CD4-positive, alpha-beta T cell (primary cell): ENCODE results near the gene CDHR1. TPM values are rescaled to one million over a fixed set of nuclear protein-coding genes. Genes with fewer than 3 reads are reported as not detected.
A peak's percentile ranks its signal among the peaks of the same experiment; 100 is the strongest.

Experiments
- ATAC-seq: fragments of 200-7000 bp; cut with Tn5 transposase; one replicate; pipeline ENCODE4 v1.10.0; 2022; ENCODE audit warnings: mild to moderate bottlenecking; ENCODE audit not compliant: poor library complexity
- CTCF ChIA-PET: fragments of 350-600 bp; sonication (Branson Sonifier 250); formaldehyde crosslinking; loops from one replicate; lab custom pipeline; 2021; ENCODE audit warnings: antibody characterized with exemption, inconsistent platforms; lab: Charles Lee
- POLR2A ChIA-PET: fragments of 350-600 bp; sonication (Branson Sonifier 250); formaldehyde crosslinking; loops from one replicate; lab custom pipeline; 2021; ENCODE audit warnings: antibody characterized with exemption, inconsistent platforms; lab: Charles Lee
- DNase-seq, 14 experiments: peaks; one replicate each; pipeline ENCODE4 v3.0.0-alpha.2; 2013 to 2020; ENCODE audit warnings: mixed read lengths in 2 of 14
- H3K27ac ChIP-seq, 2 donors: one replicate each; pipeline versions ENCODE4 v1.5.1 to v1.7.0; 2013; ENCODE audit warnings: low read length in 2 of 2, low read depth in 1 of 2, mild to moderate bottlenecking in 1 of 2
- H3K27me3 ChIP-seq, 2 experiments: 1 replicate in 1 of 2; 2 replicates in 1 of 2; pipeline versions ENCODE4 v1.6.1 to v1.7.0; 2013; ENCODE audit warnings: low read length in 2 of 2, control low read depth in 1 of 2, mild to moderate bottlenecking in 1 of 2, moderate library complexity in 1 of 2; ENCODE audit not compliant: insufficient read depth in 2 of 2, control insufficient read depth in 1 of 2
- H3K36me3 ChIP-seq: one replicate; pipeline ENCODE4 v1.6.1; 2013; ENCODE audit warnings: low read length, control low read depth; ENCODE audit not compliant: insufficient read depth
- H3K4me1 ChIP-seq: one replicate; pipeline ENCODE4 v1.6.1; 2013; ENCODE audit warnings: low read length, control low read depth; ENCODE audit not compliant: insufficient read depth
- H3K4me3 ChIP-seq: one replicate; pipeline ENCODE4 v1.5.1; 2013; ENCODE audit warnings: mild to moderate bottlenecking, low read length, moderate library complexity
- H3K9me3 ChIP-seq, 2 experiments: 1 replicate in 1 of 2; 2 replicates in 1 of 2; pipeline versions ENCODE4 v1.6.1 to v1.7.0; 2013; ENCODE audit warnings: low read length in 2 of 2, mild to moderate bottlenecking in 2 of 2, control low read depth in 1 of 2, moderate library complexity in 1 of 2; ENCODE audit not compliant: control insufficient read depth in 1 of 2, insufficient read depth in 1 of 2
- H3K27ac Mint-ChIP-seq: one replicate; pipeline ENCODE4 v1.8.0; 2020; ENCODE audit warnings: mixed read lengths
- H3K27me3 Mint-ChIP-seq: one replicate; pipeline ENCODE4 v1.8.0; 2021; ENCODE audit warnings: mixed read lengths
- H3K36me3 Mint-ChIP-seq: one replicate; pipeline ENCODE4 v1.8.0; 2021; ENCODE audit warnings: low read depth, mixed read lengths
- H3K4me1 Mint-ChIP-seq: one replicate; pipeline ENCODE4 v1.8.0; 2021; ENCODE audit warnings: low read depth, mixed read lengths
- H3K4me3 Mint-ChIP-seq: one replicate; pipeline ENCODE4 v1.8.0; 2020; ENCODE audit warnings: mild to moderate bottlenecking, mixed read lengths
- H3K9me3 Mint-ChIP-seq: one replicate; pipeline ENCODE4 v1.8.0; 2020; ENCODE audit warnings: mixed read lengths
- CTCF ChIP-seq: fragments of 200-600 bp; IDR thresholded peaks from one replicate; pipeline ENCODE4 v1.8.0; 2022; ENCODE audit warnings: antibody characterized with exemption, mild to moderate bottlenecking
- intact Hi-C, 2 experiments: fragments of 100-400 bp; cut with DNase I in 1 of 2; cut with micrococcal nuclease in 1 of 2; formaldehyde crosslinking; loops; one replicate each; pipeline versions ENCODE4 v1.15.1 to v1.9.0; 2023 to 2025; cut with DNase I, micrococcal nuclease
- total RNA-seq, 174 experiments: library from RNA in 2 of 174; stranded (reverse) in 2 of 174; gene quantifications; one replicate each; pipeline ENCODE4 v1.2.3 and lab custom pipeline; 2021 to 2026

The CDHR1 gene
- total RNA-seq, 2 experiments from 2014 or later, result 0.74 to 0.92 TPM

GRCh38 chr10:84213076-84213475 lies 18.7 kb downstream of the CDHR1 start:
- Histone ChIP-seq H3K9me3 (no peaks in the 10 kb centered on the region), H3K36me3 (no peaks in the 10 kb centered on the region), H3K27me3 (peaks cover 0 to 5% of the 10 kb centered on the region in 2 experiments), H3K4me3 (no peak overlapping the region), H3K4me1 (no peaks in the 10 kb centered on the region), H3K27ac (no peak overlapping the region)
- Mint-ChIP-seq H3K27me3 (peaks cover 6% of the 10 kb centered on the region), H3K27ac (no peak overlapping the region), H3K36me3 (no peaks in the 10 kb centered on the region), H3K9me3 (no peaks in the 10 kb centered on the region), H3K4me3 (no peak overlapping the region), H3K4me1 (no peaks in the 10 kb centered on the region)
- DNase-seq (no peak), ATAC-seq (no peak)
- intact Hi-C loops, result no loop called here
- ChIA-PET CTCF (no interaction called here), POLR2A (no interaction called here)
- TF ChIP-seq CTCF, result no peak

- no peaks in the 10 kb centered on the region for H3K4me1 Mint-ChIP-seq
- ChIA-PET CTCF (no interaction called here), POLR2A (no interaction called here)
- no peak overlapping the region for H3K27ac Mint-ChIP-seq
- Histone ChIP-seq H3K27ac (no peak overlapping the region), H3K4me1 (no peaks in the 10 kb centered on the region), H3K27me3 (peaks cover 0 to 5% of the 10 kb centered on the region in 2 experiments), H3K9me3 (no peaks in the 10 kb centered on the region), H3K36me3 (no peaks in the 10 kb centered on the region), H3K4me3 (no peak overlapping the region)
- no peak for ATAC-seq
- H3K27me3 Mint-ChIP-seq, result peaks cover 6% of the 10 kb centered on the region
- no peaks in the 10 kb centered on the region for H3K9me3 Mint-ChIP-seq
- peak overlapping the region; percentile 54 for H3K4me3 Mint-ChIP-seq
- intact Hi-C loops, result no loop called here
- no peaks in the 10 kb centered on the region for H3K36me3 Mint-ChIP-seq
- TF ChIP-seq CTCF, result no peak
- DNase-seq, result no peak
These were observed 19.8 kb downstream of the CDHR1 start for GRCh38 chr10:84214046-84214572.

- Histone ChIP-seq H3K4me1 (no peaks in the 10 kb centered on the region), H3K36me3 (no peaks in the 10 kb centered on the region), H3K4me3 (no peak overlapping the region), H3K9me3 (no peaks in the 10 kb centered on the region), H3K27ac (no peak overlapping the region), H3K27me3 (peaks cover 0 to 5% of the 10 kb centered on the region in 2 experiments)
- ChIA-PET POLR2A (no interaction called here), CTCF (no interaction called here)
- no peak overlapping the region for H3K4me3 Mint-ChIP-seq
- peak; percentile 23 for TF ChIP-seq CTCF
- H3K9me3 Mint-ChIP-seq, result no peaks in the 10 kb centered on the region
- no peak overlapping the region for H3K27ac Mint-ChIP-seq
- DNase-seq (peak in 7 of 14 experiments; percentile 7 to 49 (median 33)), ATAC-seq (peak; percentile 75)
- intact Hi-C loops, result no loop called here
- no peaks in the 10 kb centered on the region for H3K4me1 Mint-ChIP-seq
- peaks cover 6% of the 10 kb centered on the region for H3K27me3 Mint-ChIP-seq
- no peaks in the 10 kb centered on the region for H3K36me3 Mint-ChIP-seq
These were observed 20.4 kb downstream of the CDHR1 start for GRCh38 chr10:84214612-84215235.
